LNCAP (cell line): ENCODE data around the gene TENM4.

Experiments
- CTCF ChIP-seq: fragments of 450-650 bp; IDR thresholded peaks from 2 replicates; pipeline ENCODE4 v1.5.1; 2017; ENCODE audit warnings: mild to moderate bottlenecking

The TENM4 gene

GRCh38 chr11:79025622-79026021, 415.2 kb downstream of the TENM4 start:
- no peak for TF ChIP-seq CTCF

- no peak for TF ChIP-seq CTCF
Measured at GRCh38 chr11:79025097-79025496, 415.7 kb downstream of the TENM4 start.

GRCh38 chr11:79022265-79022664, 418.6 kb downstream of the TENM4 start:
- TF ChIP-seq CTCF = no peak

- no peak for TF ChIP-seq CTCF
Measured at GRCh38 chr11:79021601-79022000, 419.2 kb downstream of the TENM4 start.

GRCh38 chr11:79019975-79020374, 420.9 kb downstream of the TENM4 start:
- TF ChIP-seq CTCF = no peak

- TF ChIP-seq CTCF = no peak
Measured at GRCh38 chr11:79019277-79019676, 421.6 kb downstream of the TENM4 start.

- no peak for TF ChIP-seq CTCF
Measured at GRCh38 chr11:79018371-79018849, 422.4 kb downstream of the TENM4 start.

GRCh38 chr11:79017811-79018210, 423.0 kb downstream of the TENM4 start:
- TF ChIP-seq CTCF = no peak
